HG03159 (cell line): Measurements from ENCODE around the gene GSTA2.
"Not testable (repeated sequence)": the region's sequence is repeated elsewhere in the genome, so short reads cannot be mapped to it uniquely, and the experiment has no call there.

ENCODE experiments used
- ATAC-seq: cut with Tn5 transposase; IDR thresholded peaks from one replicate; pipeline ENCODE4 v1.9.1; 2021; ENCODE audit warnings: mild to moderate bottlenecking, moderate library complexity; ENCODE audit not compliant: unreplicated experiment

The GSTA2 gene

GRCh38 chr6:52726193-52726542, 37.1 kb downstream of the GSTA2 start:
- ATAC-seq, result no peak

- ATAC-seq, result no peak
These were observed 37.6 kb downstream of the GSTA2 start for GRCh38 chr6:52725535-52726192.

- ATAC-seq, result no peak
These were observed 38.1 kb downstream of the GSTA2 start for GRCh38 chr6:52725143-52725534.

- ATAC-seq, result peak; percentile 99
These were observed 38.7 kb downstream of the GSTA2 start for GRCh38 chr6:52724406-52725121.

- no peak for ATAC-seq
These were observed 39.3 kb downstream of the GSTA2 start for GRCh38 chr6:52724042-52724405.

GRCh38 chr6:52720321-52720720, 43.0 kb downstream of the GSTA2 start:
- no peak for ATAC-seq

- no peak for ATAC-seq
These were observed 44.7 kb downstream of the GSTA2 start for GRCh38 chr6:52718550-52718949.

GRCh38 chr6:52714761-52715160, 48.5 kb downstream of the GSTA2 start:
- ATAC-seq, result not testable (repeated sequence)

GRCh38 chr6:52712136-52712535, 51.1 kb downstream of the GSTA2 start:
- ATAC-seq, result no peak

- no peak for ATAC-seq
These were observed 55.2 kb downstream of the GSTA2 start for GRCh38 chr6:52707963-52708680.

GRCh38 chr6:52706001-52706400, 57.3 kb downstream of the GSTA2 start:
- no peak for ATAC-seq

- ATAC-seq, result not testable (repeated sequence)
These were observed 58.3 kb downstream of the GSTA2 start for GRCh38 chr6:52704781-52705502.

GRCh38 chr6:52704060-52704459, 59.2 kb downstream of the GSTA2 start:
- ATAC-seq, result no peak
